Myocyte (in vitro differentiated cells): ENCODE results near the gene C11orf86. TPM values are rescaled to one million over a fixed set of nuclear protein-coding genes. Genes with fewer than 3 reads are reported as not detected.

Experiments used
- DNase-seq: peaks from one replicate; pipeline ENCODE4 v3.0.0-alpha.2; 2012; ENCODE audit warnings: low read depth
- microRNA-seq: library from miRNA; unstranded; fragments of <30 nt; microRNA quantifications from one replicate; pipeline ENCODE4, GENCODE V29; 2016
- total RNA-seq: library from RNA; depleted of rRNA; stranded (reverse); fragments of >200 nt; gene quantifications from 2 replicates; pipeline ENCODE4 v1.2.3, GENCODE V29; 2014

C11orf86 gene
- total RNA-seq, 1 donor from 2014 or later: not detected

DNA sequence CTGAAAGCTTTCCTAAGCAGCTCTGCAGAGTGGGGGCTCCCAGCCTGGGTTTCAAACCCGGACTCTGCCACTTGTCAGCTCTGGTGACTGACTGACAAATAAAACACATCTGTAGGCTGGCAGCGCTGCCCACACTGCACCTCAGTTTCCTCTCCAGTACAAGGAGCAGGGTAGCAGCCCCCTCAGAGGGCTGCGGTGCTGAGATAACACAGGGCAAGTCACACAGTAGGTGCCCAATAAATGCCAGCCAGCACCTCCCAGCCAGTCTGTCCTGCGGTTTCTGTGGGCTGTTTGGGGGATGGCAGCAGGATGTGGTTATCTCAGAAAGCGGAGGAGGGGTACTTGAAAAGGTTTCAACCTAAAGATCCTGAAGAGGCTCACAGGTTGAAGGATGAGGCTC is 49.3 kb downstream of the C11orf86 start:
- no peak for DNase-seq

DNA sequence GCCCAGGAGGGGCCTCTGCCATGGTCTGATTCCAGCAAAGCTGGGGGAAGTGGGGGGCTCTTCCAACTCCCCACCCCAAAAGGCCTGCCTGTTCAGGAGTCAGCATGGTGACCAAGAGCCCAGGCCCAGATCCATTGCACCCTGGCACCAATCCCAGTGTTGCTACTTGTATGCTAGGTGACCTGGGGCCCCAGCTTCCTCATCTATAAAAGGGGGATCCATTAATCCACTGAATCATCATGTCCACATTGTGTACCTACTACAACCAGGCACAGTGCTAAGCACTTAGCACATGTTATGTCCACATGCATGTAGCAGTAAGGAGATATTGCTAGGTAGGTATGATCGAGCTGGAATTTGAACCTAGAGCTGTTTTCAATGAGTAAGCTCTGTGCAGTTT is 49.9 kb downstream of the C11orf86 start:
- no peak for DNase-seq

DNA sequence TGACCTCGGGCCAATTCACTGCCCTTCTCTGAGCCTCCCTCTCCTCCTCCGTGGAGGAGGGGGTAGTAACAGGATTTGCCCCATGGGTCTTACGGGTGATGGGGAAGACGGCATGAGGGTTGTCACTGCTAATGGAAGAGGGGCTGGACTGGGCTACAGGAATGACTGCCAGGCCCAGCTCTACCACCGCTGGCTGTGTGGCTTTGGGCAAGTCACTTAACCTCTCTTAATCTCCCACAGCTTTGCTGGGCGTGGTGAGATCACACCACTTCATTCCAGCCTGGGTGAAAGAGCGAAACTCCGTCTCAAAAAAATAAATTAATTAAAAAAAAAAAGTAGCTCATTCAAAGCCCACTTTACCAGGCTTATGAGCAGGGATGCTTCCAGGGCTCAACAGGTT is 50.6 kb downstream of the C11orf86 start:
- DNase-seq: no peak

Small RNA genes within 50 kb of the gene (microRNA-seq; reads per million reads assigned to microRNA genes)
- not detected for gene MIR3163

Other genes with a start within 250 kb of the C11orf86 start
- gene SPTBN2, start 246.1 kb upstream of the C11orf86 start, total RNA-seq: 0.78 and 1.1 TPM in 2 replicates
- 10.5 and 12.5 TPM in 2 replicates for gene RCE1, start 131.9 kb upstream of the C11orf86 start, total RNA-seq
- gene LRFN4, start 118.2 kb upstream of the C11orf86 start, total RNA-seq: 117 and 129 TPM in 2 replicates
- gene PC, start 16.9 kb upstream of the C11orf86 start, total RNA-seq: 55.2 and 88.1 TPM in 2 replicates
- not detected in 2 replicates for gene SYT12, start 47.8 kb downstream of the C11orf86 start, total RNA-seq
- 0.32 and 0.88 TPM in 2 replicates for gene RHOD, start 81.5 kb downstream of the C11orf86 start, total RNA-seq
- gene KDM2A, start 144.0 kb downstream of the C11orf86 start, total RNA-seq: 28.4 and 34.6 TPM in 2 replicates